Gastroesophageal sphincter (tissue), 3 donors: ENCODE results near the gene CCNH.

Experiments
- POLR2AphosphoS5 ChIP-seq: sonication (generic); formaldehyde crosslinking; IDR thresholded peaks from one replicate; pipeline ENCODE4 v1.6.1; 2017; ENCODE audit warnings: antibody characterized with exemption
- TF ChIP-seq, protein P1 (sequence below), 4 experiments: fragments of 200-600 bp in 2 of 4; fragments of 450-650 bp in 2 of 4; sonication (generic) in 1 of 4; IDR thresholded peaks; one replicate each; pipeline ENCODE4 v1.5.1; 2017 to 2019; ENCODE audit warnings: antibody characterized with exemption in 4 of 4, mild to moderate bottlenecking in 2 of 4, moderate library complexity in 2 of 4

DNA sequence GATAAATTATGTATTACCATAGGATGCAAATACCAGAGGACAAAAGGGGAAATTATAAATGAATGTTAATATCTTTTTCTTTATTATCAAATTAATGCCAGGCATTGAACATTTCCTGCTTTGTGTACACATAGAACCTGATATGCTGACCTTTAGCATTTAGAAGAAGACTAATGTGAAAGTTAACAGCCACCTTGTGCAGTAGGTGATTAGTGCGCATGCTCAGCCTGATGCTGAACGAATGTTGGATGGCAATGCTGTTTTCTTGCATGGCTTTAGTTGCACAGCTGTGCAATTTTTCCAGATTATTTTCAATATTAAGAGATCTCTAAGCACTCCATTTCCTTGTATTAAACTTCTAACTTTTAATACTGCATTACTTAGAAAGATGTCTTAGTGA lies 45.5 kb downstream of the CCNH start:
- TF ChIP-seq POLR2AphosphoS5: no peak
- TF ChIP-seq, protein P1, sequence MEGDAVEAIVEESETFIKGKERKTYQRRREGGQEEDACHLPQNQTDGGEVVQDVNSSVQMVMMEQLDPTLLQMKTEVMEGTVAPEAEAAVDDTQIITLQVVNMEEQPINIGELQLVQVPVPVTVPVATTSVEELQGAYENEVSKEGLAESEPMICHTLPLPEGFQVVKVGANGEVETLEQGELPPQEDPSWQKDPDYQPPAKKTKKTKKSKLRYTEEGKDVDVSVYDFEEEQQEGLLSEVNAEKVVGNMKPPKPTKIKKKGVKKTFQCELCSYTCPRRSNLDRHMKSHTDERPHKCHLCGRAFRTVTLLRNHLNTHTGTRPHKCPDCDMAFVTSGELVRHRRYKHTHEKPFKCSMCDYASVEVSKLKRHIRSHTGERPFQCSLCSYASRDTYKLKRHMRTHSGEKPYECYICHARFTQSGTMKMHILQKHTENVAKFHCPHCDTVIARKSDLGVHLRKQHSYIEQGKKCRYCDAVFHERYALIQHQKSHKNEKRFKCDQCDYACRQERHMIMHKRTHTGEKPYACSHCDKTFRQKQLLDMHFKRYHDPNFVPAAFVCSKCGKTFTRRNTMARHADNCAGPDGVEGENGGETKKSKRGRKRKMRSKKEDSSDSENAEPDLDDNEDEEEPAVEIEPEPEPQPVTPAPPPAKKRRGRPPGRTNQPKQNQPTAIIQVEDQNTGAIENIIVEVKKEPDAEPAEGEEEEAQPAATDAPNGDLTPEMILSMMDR (IDR thresholded peaks at IDR 0.05): no peak
